ENCODE measurements around the gene ZNF112.

DNA sequence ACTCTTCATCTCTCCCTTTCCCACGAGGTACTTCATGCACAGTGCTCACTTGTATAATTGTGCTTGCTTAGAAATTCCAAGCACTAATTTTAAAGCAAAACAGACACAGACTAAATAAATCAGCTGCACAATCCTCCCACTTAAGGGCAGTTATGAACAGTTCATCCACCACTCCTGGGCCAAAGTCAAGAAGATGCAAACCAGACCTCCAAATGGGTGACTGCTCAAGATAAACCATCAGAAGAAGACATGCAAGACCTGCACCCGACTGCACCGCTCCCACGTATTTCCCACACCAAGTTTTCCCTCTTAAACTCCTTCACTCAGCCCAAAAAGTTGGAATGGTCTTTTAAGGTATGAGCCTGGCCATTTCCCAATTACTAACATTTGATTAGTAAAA lies 71.5 kb downstream of the ZNF112 start:
- TF ChIP-seq, protein P1, sequence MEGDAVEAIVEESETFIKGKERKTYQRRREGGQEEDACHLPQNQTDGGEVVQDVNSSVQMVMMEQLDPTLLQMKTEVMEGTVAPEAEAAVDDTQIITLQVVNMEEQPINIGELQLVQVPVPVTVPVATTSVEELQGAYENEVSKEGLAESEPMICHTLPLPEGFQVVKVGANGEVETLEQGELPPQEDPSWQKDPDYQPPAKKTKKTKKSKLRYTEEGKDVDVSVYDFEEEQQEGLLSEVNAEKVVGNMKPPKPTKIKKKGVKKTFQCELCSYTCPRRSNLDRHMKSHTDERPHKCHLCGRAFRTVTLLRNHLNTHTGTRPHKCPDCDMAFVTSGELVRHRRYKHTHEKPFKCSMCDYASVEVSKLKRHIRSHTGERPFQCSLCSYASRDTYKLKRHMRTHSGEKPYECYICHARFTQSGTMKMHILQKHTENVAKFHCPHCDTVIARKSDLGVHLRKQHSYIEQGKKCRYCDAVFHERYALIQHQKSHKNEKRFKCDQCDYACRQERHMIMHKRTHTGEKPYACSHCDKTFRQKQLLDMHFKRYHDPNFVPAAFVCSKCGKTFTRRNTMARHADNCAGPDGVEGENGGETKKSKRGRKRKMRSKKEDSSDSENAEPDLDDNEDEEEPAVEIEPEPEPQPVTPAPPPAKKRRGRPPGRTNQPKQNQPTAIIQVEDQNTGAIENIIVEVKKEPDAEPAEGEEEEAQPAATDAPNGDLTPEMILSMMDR (IDR thresholded peaks at IDR 0.05) = no peak
- no peak for TF ChIP-seq POLR2A (IDR thresholded peaks at IDR 0.05)
